NCI-H2107 treated with DMSO at 0.1 percent for 48 hours (cell line): ENCODE results near the gene SSPN.

Experiments
- DNase-seq: peaks from one replicate; lab custom pipeline; 2025; ENCODE audit not compliant: unreplicated experiment; lab: John Stamatoyannopoulos, UW

The SSPN gene

GRCh38 chr12:26195250-26195640 lies at the start of gene SSPN:
Gene SSPN, plus strand, starts transcription at chr12:26195573. Its CDS starts 100 bp downstream, at chr12:26195673.
- DNase-seq: no peak

DNA sequence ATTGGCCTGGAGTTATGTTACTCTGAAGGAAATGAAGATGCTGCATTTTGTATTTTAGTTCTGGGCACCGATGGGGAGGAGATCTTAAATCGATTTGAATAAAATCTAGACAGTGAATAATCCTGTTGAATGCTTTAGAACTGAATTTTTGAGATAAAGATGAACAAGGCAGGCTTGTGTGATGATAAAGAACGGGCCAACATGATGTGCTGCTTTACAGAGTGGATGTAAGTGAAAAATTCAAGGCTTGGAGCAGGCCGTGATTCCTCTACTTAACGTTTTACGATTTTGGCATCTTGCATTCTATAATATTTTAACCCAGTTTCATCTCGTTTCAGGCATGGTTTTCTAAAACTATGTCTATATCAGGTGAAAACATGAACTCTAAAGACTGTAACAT lies 47.1 kb upstream of the SSPN start:
- DNase-seq: no peak

- DNase-seq: no peak
Measured at GRCh38 chr12:26149968-26150500, 45.3 kb upstream of the SSPN start.

DNA sequence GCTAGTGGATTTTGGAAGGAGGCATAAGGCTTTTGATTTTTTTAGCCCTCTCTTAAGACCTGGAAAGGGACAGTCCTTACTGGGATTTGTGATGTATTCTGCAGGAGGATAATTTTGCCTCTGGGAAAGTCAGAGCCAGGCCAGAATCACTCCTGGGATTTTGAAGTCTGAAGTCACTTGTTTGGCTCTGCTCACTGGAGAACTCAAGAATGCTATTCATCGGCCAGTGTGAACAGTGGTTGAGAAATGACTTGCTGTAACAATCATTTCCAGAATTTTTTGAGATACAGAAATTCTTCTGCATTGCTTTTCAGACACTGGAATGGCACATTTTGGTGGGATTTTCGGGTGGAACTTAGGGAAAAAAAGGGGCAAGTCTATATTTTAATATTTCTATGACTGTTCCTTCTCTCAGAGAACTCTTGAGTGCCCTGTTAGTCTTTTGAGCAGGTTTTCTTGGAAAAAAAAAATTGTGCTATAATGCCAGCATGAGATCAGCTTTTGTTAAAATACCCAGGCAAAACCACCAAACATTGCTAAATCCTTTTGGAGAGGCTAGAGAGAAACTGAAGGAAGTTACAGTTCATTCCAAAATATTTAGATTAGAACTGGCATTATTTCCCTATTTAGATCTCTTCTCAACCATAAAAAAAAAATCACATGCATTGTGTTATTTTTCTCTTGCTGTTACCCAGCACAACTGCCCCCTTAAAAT lies 44.5 kb upstream of the SSPN start:
- DNase-seq: no peak

- DNase-seq: no peak
Measured at GRCh38 chr12:26152507-26153102, 42.8 kb upstream of the SSPN start.

DNA sequence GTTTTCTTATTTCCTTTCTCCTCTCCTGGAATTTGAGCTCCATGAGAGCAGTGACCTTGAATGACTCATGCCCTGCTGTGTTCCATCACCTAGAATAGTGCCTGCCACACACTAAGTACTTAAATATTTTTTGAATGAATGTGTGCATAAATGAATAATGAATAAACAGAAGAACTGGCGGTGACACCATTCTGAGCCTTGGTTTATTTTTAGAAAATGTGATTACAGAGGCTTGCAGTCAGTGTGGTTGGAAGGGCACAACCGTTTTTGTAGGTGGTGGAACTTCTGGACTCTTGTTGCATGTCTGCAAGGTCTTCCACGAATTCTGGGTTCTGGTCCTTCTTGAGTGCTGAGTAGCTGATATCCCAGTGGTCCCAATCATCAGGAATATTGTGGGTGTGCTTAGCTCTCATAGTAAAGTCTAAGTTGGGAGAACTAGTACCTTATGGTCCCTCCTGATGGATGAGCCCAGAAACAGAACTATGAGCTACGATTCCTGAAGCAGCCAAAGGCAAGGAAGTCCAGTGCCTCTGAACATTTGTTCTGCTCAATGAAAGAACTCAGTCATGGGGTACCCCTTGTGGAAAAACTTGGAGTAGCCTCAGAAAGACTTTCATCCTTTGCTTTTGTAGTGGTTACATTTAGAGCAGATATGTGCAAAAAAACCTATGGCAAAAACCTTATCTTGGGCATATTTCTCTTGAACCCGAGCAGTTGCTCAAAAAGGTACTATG lies 41.8 kb upstream of the SSPN start:
- no peak for DNase-seq

DNA sequence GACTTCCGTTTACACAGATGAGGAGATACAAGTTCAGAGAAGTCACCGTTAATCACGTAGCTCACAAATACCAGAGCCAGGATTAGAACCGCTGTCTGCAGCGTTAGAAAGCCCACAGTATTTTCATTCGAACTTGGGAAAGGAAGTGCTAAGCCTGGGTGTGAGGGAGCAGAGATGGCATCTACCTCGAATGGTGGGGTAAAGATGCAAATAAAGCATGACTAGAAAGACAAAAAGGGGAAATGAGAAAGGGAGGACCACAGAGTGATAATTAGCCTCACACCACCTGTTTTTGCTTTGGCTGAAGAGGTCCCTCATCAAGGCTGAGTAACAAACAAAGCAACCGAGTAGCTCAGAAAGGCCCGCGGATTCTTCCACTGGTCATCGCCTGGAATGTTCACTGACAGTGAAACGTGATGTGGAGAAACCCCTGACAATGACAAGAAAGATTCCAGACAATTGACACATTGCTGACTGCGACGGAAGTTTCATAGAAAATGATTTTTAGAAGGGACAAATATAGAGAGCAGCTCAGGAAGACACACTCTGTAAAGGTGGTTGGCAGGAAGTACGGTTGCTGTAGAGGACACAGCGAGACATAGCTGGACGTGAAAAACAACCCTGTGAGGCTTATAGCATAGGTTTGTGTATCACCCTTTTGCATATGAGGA lies 39.0 kb upstream of the SSPN start:
- no peak for DNase-seq

DNA sequence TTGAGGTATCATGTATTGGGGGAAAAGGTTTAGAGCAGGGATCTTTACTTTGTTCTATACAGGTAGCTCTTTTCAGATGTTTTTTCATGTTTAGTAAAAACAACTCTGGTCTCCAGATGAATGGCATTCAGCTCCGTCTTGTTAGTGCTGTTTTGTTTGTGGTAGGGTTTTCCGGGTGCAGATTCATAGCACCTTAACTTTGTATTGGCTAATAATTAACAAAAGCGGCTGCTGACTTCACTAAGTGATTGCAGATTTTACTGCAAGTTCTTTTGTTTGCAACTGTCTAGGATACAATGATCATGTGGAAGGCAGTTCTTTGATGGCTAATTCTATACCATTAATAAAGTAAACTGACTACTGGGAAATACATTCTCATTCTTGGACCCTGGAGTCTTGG lies 38.4 kb upstream of the SSPN start:
- no peak for DNase-seq

DNA sequence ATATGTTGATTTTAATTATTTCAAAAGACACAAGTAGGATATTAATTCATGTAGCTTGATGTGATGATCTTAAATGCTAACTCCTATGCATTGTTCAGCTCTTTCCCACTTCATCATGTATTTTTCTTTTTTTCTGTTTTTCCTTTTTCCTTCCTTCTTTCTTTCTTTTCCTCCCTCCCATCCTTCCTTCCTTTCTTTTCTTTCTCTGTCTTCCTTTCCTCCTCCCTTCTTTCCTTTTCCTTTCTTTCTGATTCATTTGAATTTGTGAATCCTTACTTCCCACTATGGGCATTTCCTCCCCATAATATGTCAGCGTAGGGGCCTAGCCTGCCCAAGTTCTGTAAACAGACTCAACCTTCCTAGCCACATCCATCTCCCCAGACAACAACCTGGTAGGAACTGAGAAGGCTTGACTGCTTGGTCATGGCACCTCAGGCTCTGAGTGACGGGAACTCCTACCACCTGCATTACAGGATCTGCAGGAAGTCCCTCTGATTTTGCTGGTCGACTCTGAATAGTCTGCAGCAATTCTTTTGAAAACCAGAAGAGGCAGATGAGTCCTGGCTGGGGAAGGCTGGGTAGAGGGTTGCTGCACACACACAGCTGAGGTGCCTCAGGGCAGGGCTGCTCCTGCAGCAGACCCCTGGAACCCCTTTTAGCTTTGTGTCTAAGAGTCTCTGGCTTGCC lies 37.2 kb upstream of the SSPN start:
- DNase-seq: no peak

DNA sequence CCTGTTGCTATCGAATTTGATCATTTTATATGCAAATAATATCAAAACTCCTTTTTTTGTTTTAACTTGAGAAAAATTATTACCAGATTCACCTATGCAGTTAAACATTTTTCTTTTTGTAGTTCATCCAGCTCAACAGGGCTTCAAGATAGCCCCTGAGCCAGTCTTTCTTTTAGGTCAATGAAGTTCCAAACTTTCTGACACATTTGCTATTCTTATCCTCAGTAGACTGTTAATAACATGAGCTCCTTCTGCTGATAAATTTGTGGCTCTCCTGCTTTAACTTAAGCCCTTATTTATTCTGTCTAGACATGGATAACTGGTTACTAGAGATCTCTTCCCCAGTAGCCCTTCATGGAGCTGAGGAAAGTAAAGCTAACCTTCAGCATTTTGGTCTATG lies 33.2 kb upstream of the SSPN start:
- DNase-seq: no peak

- no peak for DNase-seq
Measured at GRCh38 chr12:26162905-26163304, 32.5 kb upstream of the SSPN start.

DNA sequence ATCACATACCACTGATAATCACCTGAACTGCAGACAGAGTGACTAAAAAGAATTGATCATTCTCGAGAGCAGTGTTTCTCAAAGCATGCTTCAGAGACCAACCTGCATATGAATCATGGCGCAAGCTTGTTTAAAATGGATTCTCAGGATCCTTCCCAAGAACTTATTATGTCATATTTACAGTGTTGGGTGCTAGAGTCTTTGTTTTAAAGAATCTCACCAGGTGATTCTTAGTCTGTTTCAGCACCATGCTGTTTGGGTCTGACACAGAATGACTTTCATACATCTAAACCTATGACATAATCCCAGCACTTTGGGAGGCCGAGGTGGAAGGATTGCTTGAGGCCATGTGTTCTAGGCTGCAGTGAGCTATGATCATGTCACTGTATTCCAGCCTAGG lies 31.3 kb upstream of the SSPN start:
- no peak for DNase-seq

DNA sequence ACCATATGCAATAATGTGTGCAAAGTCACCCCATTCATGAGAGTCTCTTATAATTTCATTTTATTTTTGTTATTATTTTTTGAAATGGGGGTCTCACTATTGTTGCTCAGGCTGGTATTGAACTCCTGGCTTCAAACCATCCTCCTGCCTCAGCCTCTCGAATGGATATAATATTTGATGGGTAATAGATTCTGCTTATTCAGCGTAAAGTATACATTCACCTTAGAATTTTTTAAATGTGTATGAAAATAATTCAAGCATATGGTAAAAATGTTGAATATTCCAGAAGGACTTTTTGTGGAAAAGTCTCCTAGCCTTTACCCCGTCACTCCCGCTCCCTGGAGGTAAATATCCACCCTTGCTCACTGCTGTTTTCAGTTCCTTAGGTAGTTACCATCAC lies 23.4 kb upstream of the SSPN start:
- no peak for DNase-seq

DNA sequence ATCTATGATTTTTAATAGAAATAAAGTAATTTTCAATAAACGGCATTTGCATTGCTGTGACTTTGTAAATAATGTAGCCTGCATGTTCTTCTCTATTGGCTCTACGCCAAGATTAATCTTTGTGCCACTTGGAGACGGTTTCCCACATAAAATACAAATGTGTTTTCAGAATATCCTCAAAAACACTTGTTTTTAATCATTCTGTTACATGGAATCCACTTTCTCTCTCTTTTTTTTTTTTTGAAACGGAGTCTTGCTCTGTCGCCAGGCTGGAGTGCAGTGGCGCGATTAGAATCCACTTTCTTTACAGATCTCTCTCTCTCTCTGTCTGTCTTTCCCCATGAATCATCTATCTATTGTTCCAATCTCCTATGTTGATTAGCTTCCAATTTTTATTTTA lies 22.8 kb upstream of the SSPN start:
- DNase-seq: no peak

GRCh38 chr12:26172946-26173552 lies 22.3 kb upstream of the SSPN start:
- DNase-seq: no peak

- no peak for DNase-seq
Measured at GRCh38 chr12:26176725-26177124, 18.6 kb upstream of the SSPN start.

GRCh38 chr12:26177283-26177682 lies 18.1 kb upstream of the SSPN start:
- no peak for DNase-seq

- no peak for DNase-seq
Measured at GRCh38 chr12:26179826-26180225, 15.5 kb upstream of the SSPN start.

- DNase-seq: no peak
Measured at GRCh38 chr12:26182377-26182776, 13.0 kb upstream of the SSPN start.

DNA sequence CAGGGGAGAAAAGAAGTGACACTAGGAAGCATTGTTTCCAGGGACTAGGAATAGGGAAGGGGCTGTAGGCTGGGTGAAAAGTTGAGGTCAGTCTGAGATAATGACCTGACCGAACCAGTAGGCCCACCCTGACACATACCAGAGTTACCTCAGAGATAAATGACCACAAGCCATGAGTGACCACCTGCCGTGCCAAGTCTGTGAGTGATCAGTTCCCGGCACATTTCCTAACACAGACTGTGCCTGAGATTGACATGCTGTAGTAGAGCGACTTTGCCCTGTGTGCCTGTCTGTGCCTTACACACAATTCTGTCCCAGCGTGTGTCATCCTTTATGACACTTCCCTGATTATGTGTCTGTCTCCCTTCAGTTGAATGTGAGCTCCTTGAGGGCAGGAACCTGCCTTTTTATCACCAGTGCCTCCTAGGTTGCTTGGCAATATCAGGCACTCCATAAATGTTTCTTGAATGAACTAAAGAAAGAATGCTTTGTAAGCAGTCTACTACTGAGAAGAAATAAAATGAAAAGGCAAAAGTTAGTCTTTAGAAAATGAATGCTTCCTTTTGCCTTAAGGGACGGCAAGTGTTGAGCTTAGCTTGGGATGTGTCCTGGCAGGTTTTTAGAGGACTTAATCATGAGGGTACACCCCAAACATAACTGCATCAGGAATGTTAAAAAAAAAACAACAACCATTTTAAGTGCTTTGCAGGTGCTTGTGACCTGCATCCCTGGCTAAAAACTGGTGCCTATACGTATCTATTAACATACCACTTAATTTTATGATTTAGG lies 9.6 kb upstream of the SSPN start:
- DNase-seq: no peak
